Activated CD4-positive, CD25-positive, alpha-beta regulatory T cell treated with anti-CD3 and anti-CD28 coated beads, Interleukin-2, amount 50 U/mL, for 16 hours (primary cell): ENCODE results near the gene E4F1.

ENCODE experiments used
- DNase-seq: peaks from one replicate; pipeline ENCODE4 v3.0.0-alpha.2; 2020; ENCODE audit warnings: low read depth, low spot score

E4F1 gene

GRCh38 chr16:2206780-2207433 is 16.5 kb upstream of the E4F1 start:
- no peak for DNase-seq

GRCh38 chr16:2207872-2208271 is 15.5 kb upstream of the E4F1 start:
- no peak for DNase-seq

- DNase-seq, result no peak
These were observed 15.1 kb upstream of the E4F1 start for GRCh38 chr16:2208308-2208707.

- no peak for DNase-seq
These were observed 14.6 kb upstream of the E4F1 start for GRCh38 chr16:2208772-2209171.

- no peak for DNase-seq
These were observed 14.0 kb upstream of the E4F1 start for GRCh38 chr16:2209258-2210008.

- no peak for DNase-seq
These were observed 13.4 kb upstream of the E4F1 start for GRCh38 chr16:2210009-2210332.

- DNase-seq, result no peak
These were observed 12.7 kb upstream of the E4F1 start, which contains the start of gene BRICD5 for GRCh38 chr16:2210386-2211365. Gene BRICD5, minus strand, starts transcription at chr16:2210863. Its CDS starts 30 bp downstream, at chr16:2210833.

- no peak for DNase-seq
These were observed 11.5 kb upstream of the E4F1 start for GRCh38 chr16:2211923-2212347.

- no peak for DNase-seq
These were observed 10.7 kb upstream of the E4F1 start for GRCh38 chr16:2212362-2213324.

GRCh38 chr16:2213817-2214718 is 9.3 kb upstream of the E4F1 start:
- no peak for DNase-seq

GRCh38 chr16:2214719-2214968 is 8.7 kb upstream of the E4F1 start, which contains the start of gene PGP:
Gene PGP, minus strand, starts transcription at chr16:2214840. Its CDS starts 63 bp downstream, at chr16:2214777.
- DNase-seq, result no peak

GRCh38 chr16:2216330-2216729 is 7.1 kb upstream of the E4F1 start:
- DNase-seq, result no peak

GRCh38 chr16:2223942-2224486 is 623 bp downstream of the E4F1 start:
- no peak for DNase-seq

- no peak for DNase-seq
These were observed 2.9 kb downstream of the E4F1 start for GRCh38 chr16:2226245-2226793.

- DNase-seq, result no peak
These were observed 3.5 kb downstream of the E4F1 start for GRCh38 chr16:2226918-2227317.

GRCh38 chr16:2228161-2228824 is 4.9 kb downstream of the E4F1 start:
- DNase-seq, result no peak

GRCh38 chr16:2229091-2229490 is 5.7 kb downstream of the E4F1 start:
- no peak for DNase-seq

- DNase-seq, result no peak
These were observed 6.3 kb downstream of the E4F1 start for GRCh38 chr16:2229632-2230250.

GRCh38 chr16:2230376-2230775 is 7.0 kb downstream of the E4F1 start:
- DNase-seq, result no peak
